Activated CD8-positive, alpha-beta memory T cell treated with anti-CD3 and anti-CD28 coated beads, Interleukin-2, amount 50 U/mL, for 4 hours (primary cell): ENCODE data around the gene ADCY2.
"Not testable (repeated sequence)": the region's sequence is repeated elsewhere in the genome, so short reads cannot be mapped to it uniquely, and the experiment has no call there.

Experiments used
- DNase-seq: peaks from one replicate; pipeline ENCODE4 v3.0.0-alpha.2; 2020

ADCY2 gene

GRCh38 chr5:7396713-7397454, 946 bp downstream of the ADCY2 start:
- no peak for DNase-seq

DNA sequence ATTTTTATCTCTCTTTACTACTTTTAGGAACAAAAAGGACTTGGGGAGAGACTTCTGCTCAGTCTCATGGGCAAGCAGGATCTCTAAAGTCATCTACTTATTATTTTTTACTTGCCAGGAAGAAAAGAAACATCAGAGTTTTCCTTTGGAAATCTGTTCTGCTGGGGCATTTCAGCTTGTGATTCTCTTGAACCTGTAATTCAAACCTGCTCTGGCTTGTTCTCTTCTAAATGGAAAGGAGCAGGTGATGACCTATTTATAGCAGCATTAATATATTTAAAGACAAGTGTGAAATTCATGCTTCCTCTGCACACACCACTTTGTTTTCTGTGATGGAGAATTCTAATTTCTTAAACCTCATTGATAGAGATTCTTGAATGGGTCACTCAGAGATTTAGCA, 2.0 kb downstream of the ADCY2 start:
- no peak for DNase-seq

DNA sequence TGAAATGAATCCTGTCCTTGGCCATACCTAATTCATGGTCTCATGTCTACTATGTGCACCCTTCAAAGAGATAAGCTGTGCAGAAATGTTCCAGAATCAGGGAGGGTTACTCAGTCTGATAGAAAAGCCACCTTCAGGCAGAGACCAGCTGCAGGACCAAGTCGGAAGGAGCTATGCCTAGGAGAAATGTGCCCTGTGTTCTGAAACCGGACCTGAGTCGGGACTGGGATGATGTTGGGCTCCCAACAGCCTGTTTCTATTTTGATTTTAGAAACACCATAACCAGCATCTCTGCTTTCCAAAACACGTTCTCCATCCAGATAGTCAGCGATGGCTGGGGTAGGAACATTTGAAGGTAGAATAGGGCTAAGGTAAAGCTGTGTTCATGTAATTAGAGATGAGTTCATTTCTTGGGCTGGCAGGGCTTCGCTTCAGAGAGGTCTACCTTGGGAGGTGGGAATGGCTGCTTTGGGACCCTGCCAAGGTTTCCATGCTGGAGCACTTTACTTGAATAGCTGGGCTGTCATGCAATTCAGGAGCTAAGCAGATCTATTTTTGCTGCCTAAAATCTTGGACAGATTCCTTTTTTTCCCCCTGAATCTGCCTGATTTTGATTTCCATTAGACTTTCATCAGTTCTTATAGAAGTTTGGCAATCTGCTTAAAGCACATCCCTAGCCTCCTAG, 2.8 kb downstream of the ADCY2 start:
- no peak for DNase-seq

GRCh38 chr5:7405277-7405676, 9.3 kb downstream of the ADCY2 start:
- no peak for DNase-seq

DNA sequence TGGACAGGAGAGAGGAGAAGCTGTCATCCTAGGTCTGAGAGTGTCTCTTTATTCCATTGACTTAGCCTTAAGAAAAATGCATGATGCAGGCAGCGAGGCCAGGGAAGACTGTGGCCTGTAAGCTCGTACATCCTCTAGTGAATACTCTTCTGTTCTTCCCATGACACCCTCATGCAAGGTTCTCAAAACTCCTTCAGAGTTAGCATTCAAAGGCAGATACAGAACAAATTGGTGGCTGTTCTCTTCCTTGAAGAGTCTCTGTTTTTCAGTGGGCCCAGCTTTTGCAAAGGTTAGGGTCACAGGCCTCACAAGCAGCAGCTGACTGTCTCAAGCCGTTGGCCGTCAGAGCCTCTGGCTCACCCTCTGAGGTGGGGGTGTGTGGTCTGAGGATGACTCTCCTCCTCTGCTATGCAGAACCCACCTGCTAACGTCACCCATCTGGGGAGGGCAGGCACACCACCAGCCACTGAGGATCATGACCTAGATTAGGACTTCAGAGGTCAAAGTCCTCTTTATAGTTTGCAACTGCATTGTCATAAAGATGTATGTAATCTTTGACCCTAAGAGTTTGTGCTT, 15.1 kb downstream of the ADCY2 start:
- DNase-seq = no peak

DNA sequence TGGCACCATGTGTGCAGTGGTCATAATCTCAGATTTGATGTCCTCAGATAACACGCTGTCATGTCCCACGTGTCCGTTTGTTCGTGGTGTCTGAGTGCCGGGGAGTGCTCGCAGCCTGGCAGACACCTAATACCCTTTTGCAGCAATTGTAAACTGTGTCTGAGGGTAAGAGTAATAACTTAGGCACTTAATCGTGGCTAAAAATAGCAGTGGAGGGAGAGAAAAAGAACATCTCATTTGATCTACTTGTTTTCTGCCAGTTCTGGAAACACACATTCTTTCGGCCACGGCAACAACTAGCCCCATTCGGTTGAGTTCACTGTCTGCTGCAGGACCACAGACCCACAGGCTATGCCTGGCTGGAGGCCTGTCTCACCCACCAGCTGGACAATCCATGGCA, 16.5 kb downstream of the ADCY2 start:
- DNase-seq = no peak

- no peak for DNase-seq
These were observed 19.2 kb downstream of the ADCY2 start for GRCh38 chr5:7415123-7415522.

DNA sequence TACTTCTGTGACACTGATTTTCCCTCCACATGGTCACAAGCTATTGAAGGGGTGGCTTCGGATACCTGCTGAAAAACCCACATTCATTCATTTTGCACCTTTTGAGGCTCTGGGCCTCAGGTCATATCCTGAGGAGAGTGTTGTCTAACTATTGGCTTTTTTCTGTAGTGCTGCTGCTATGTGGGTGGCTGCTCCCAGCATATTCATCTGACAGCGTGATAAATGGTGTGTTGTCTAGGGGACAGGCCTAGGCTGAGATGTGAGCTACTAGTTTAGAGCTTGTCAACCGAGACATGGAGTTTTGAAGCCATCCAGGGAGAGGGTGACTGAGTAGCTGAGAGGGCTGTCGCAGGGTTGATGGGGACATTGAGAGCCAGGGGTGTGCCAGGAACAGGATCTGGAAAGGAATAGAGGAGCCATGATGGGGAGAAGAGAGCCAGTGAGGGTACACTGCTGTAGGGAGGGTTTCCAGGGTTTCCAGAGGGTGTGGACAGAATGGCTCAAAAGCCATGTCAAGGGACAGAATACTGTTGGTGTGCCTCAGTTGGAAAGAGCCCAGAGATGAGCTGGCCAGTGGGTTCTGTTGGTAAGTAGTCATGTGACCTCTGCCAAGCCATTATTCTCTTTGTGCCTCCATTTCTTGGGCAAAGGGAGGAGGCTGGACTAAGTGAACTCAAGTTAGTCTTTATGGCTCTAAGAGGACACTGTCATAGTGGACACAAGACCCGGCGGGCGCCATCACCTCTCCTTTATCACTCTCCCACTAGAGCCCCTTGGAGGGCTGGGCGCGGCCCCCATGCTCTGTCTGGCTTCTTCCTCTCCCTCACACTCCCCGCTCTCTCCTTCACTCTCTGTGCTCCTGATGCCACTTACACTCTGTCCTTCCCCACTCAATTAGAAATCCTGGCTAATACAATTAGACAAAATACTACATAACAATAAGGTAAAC, 19.9 kb downstream of the ADCY2 start:
- no peak for DNase-seq

DNA sequence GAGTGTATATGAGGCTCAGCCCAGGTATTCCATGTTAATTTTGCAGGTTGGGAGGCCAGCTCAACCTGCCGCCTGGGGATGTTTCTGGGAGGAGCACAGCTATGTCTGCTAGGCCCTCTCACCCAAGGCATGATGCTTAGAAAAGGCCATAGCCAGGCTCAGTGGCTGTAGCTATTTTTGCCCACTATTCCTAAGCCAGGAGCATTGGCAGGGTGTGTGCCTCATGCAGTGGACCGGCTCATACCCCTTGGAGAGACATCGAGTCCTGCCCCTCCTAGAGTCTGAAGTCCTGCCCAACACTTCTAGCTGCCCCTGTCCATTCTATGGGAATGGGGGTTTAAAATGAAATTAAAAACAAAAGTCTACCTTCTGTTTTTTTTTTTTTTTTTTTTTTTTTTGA, 22.3 kb downstream of the ADCY2 start:
- no peak for DNase-seq

DNA sequence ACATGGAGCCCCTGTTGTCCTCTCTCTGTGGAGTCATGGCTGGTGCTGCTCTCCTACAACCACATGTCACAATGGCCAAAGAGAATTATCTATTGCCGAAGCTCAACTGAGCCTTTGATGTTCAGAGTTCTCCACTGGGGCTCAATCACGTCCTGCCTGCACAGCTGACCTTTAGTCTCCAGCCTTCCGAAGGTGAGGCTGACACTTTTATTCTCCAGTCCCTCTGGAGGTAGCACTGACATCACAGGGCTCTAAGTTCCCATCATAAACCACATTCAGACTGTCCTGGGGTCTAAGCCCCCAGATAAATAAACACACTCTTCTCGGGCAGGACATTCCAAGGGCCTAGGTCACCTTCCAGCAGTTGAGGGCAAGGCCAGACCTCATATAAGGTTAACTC, 23.4 kb downstream of the ADCY2 start:
- DNase-seq = no peak

DNA sequence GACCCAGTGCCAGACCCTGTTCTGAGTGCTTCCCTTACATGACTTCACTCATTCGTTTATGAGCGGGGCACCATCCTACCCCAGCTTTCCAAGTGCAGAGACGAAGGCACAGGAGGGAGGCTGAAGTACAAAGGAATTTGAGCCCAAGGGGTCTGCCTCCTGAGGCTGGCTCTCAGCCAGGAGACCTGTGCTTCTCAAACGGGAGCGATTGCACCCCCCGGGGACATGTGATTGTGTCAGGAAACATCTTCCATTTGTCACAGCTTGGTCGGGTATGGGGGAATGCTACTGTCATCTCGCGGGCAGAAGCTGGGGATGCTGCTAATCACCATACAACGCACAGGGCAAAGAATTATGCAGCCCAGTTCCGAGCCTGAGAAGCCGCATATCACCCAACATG, 23.9 kb downstream of the ADCY2 start:
- no peak for DNase-seq

DNA sequence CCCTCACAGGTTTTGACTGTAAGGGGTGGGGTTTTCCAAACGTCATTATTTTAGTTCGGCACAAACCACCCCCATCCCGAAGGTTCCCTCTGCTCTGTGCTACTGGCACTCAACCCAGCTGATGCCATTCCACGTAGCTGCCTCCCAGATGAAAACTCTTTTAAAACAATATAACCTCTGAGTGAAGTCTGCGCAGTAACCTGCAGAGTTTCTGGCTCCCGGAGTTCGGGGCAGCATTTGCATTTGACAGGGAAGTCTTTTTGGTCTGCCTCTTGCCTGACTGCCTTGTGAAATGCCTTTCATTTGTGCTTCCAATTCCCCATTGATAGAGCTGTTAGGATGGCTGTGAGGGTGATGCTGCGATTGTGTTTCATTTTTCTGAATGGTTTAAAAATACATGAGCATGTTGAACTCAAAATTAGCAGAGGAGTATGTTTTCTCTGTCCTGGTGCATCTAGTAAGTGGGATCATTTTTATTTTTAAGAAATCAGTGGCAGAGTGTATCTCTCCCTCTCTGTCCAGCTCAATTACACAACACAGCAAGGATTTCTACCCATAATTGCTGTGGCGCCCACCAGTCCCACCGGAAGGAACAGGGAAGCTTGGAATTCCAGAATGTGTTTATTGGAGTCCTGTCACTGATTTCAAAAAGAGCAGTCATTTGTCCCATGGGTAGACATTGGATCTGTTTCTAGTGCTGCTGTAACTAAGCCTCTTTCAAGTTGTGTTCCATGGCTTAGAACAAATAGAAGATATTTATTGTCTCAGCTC, 24.8 kb downstream of the ADCY2 start:
- DNase-seq = no peak

- DNase-seq = no peak
These were observed 26.6 kb downstream of the ADCY2 start for GRCh38 chr5:7422316-7423106.

GRCh38 chr5:7423231-7423630, 27.3 kb downstream of the ADCY2 start:
- not testable (repeated sequence) for DNase-seq

DNA sequence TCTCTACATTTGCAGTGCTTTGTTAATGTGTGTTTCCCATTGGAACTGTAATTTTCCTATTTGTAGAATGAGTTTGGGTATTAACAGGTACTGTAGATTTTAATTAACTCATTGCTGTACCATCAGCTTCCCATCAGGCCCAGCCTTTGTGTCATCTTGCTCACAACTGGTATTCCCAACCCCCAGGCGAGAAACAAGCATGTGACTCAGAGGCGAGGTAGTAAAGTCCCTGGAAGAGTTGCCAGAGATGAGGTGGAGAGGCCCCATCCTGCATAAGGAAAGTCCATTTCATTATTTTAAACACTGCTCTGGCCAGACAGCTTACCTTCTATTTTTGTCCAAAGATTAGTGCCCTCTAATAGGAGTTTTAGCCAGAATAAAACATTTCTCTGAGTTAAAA, 29.9 kb downstream of the ADCY2 start:
- DNase-seq = no peak

DNA sequence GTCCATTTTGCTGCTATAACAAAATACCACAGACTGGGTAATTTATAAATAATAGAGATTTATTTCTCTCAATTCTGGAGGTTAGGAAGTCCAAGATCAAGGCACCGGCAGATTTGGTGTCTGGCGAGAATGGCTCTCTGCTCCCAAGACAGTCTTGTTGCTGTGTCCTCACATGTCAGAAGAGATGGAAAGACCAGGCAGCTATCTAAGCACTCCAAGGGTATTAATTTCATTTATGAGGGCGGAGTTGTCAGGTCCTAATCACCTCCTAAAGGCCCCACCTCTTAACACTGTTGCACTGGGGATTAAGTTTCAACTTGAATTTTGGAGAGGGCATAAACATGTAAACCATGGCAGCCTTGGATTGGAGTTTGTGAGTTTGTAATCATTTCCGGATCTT, 30.3 kb downstream of the ADCY2 start:
- no peak for DNase-seq

GRCh38 chr5:7434914-7435313, 39.0 kb downstream of the ADCY2 start:
- DNase-seq = no peak

DNA sequence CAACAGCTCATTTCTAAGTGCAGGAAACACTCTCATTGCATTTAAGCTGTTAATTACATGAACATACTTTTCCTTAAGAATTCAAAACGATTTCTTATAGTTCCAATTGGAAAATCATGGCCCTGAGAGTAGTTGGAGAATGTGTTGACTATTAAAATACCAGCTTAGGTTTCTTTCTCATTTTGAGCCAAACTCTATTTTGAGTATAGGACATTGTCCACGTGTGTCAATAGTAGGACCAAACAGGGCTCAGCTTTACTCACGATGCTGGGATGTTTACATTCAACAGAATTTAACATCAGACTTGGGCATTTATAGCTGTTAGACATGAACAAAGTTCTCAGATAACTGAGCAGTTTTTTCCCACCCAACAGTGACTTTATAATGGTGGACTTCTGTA, 39.6 kb downstream of the ADCY2 start:
- DNase-seq = no peak

- DNase-seq = no peak
These were observed 40.6 kb downstream of the ADCY2 start for GRCh38 chr5:7436521-7436920.

GRCh38 chr5:7437836-7438235, 41.9 kb downstream of the ADCY2 start:
- DNase-seq = no peak

DNA sequence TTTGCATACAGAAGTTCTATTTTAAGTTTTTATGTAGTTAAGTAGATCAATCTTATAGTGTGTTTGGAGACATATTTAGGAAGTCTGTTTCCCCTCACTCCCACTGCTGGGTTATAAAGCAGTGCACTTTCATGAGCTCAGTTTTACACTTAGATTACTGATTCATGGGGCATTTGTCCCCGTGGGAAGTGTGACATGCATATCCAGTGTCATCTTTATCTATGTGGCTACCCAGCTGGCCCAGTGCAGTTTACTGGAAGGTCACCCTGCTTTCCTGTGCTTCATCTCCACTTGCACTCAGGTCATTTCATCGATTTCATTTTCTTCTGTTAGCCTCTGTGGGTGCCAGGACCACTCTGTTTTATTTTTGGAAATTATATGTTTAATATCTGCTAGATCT, 49.1 kb downstream of the ADCY2 start:
- no peak for DNase-seq

- no peak for DNase-seq
These were observed 49.9 kb downstream of the ADCY2 start for GRCh38 chr5:7445831-7446230.
